Thymus (tissue), 11 donors: ENCODE measurements around the gene SNTN. TPM values are rescaled to one million over a fixed set of nuclear protein-coding genes. Genes with fewer than 3 reads are reported as not detected.

Experiments used
- DNase-seq, 9 donors: peaks; one replicate each; pipeline ENCODE4 v3.0.0-alpha.2; 2013; ENCODE audit warnings: low spot score in 9 of 9, low read depth in 6 of 9, missing footprints in 1 of 9
- H3K27ac ChIP-seq, 2 donors: one replicate each; pipeline ENCODE4 v1.5.1; 2013; ENCODE audit warnings: control low read depth in 1 of 2, low read depth in 1 of 2, low read length in 1 of 2, mild to moderate bottlenecking in 1 of 2, moderate library complexity in 1 of 2
- H3K27me3 ChIP-seq, 2 donors: one replicate each; pipeline ENCODE4 v1.5.1; 2013; ENCODE audit warnings: low read length in 1 of 2; ENCODE audit not compliant: control insufficient read depth in 2 of 2, insufficient read depth in 1 of 2
- H3K36me3 ChIP-seq, 2 donors: one replicate each; pipeline ENCODE4 v1.5.1; 2013; ENCODE audit warnings: low read length in 1 of 2, mild to moderate bottlenecking in 1 of 2, moderate library complexity in 1 of 2; ENCODE audit not compliant: control insufficient read depth in 2 of 2, insufficient read depth in 2 of 2
- H3K4me1 ChIP-seq, 2 donors: one replicate each; pipeline ENCODE4 v1.5.1; 2013; ENCODE audit warnings: low read length in 2 of 2; ENCODE audit not compliant: control insufficient read depth in 2 of 2, insufficient read depth in 2 of 2
- H3K4me3 ChIP-seq, 2 donors: one replicate each; pipeline ENCODE4 v1.5.1; 2013; ENCODE audit warnings: low read length in 2 of 2, control low read depth in 1 of 2, mild to moderate bottlenecking in 1 of 2
- H3K9me3 ChIP-seq, 2 donors: one replicate each; pipeline ENCODE4 v1.5.1; 2013; ENCODE audit warnings: low read length in 1 of 2, mild to moderate bottlenecking in 1 of 2; ENCODE audit not compliant: control insufficient read depth in 2 of 2, insufficient read depth in 1 of 2
- WGBS: extraction: QIAGEN DNeasy Blood & Tissue Kit; methylation state at CpG from one replicate; pipeline ENCODE4 v1.1.7; 2013; 5-methylcytosine and 5-hydroxymethylcytosine counted together
- polyA plus RNA-seq: library from polyadenylated mRNA; stranded (reverse); fragments of 200-250 nt; gene quantifications from one replicate; pipeline ENCODE4 v1.2.3, GENCODE V29; 2013
- total RNA-seq: library from RNA; stranded (reverse); fragments of 120-200 nt; gene quantifications from one replicate; pipeline ENCODE4 v1.2.4, GENCODE V29; 2013
- donor health status: healthy.

Gene SNTN
- total and polyA plus RNA-seq, 2 donors: 0.16 TPM; not detected in 1

GRCh38 chr3:63687278-63688225, 35.1 kb downstream of the SNTN start:
- H3K27ac ChIP-seq: no peak overlapping the region
- no peak for DNase-seq
- no peaks in the 10 kb centered on the region for H3K4me1 ChIP-seq
- H3K9me3 ChIP-seq: no peaks in the 10 kb centered on the region
- H3K27me3 ChIP-seq: no peaks in the 10 kb centered on the region
- 88% methylated on average over 9 of the region's 9 CpGs for WGBS
- no peak overlapping the region for H3K4me3 ChIP-seq
- H3K36me3 ChIP-seq: no peaks in the 10 kb centered on the region

GRCh38 chr3:63689285-63689684, 36.8 kb downstream of the SNTN start:
- no peak for DNase-seq
- Histone ChIP-seq H3K27me3 (no peaks in the 10 kb centered on the region), H3K4me3 (no peak overlapping the region), H3K4me1 (no peaks in the 10 kb centered on the region), H3K9me3 (peaks cover 0 to 5% of the 10 kb centered on the region in 2 donors), H3K36me3 (no peaks in the 10 kb centered on the region), H3K27ac (no peak overlapping the region)
- 70% methylated on average over 1 of the region's 1 CpG for WGBS

GRCh38 chr3:63693351-63693750, 40.9 kb downstream of the SNTN start:
- DNase-seq: no peak
- Histone ChIP-seq H3K4me1 (no peaks in the 10 kb centered on the region), H3K27ac (no peak overlapping the region), H3K27me3 (no peaks in the 10 kb centered on the region), H3K9me3 (peaks cover 0 to 5% of the 10 kb centered on the region in 2 donors), H3K36me3 (no peaks in the 10 kb centered on the region), H3K4me3 (no peak overlapping the region)

GRCh38 chr3:63705092-63705645, 52.7 kb downstream of the SNTN start:
- Histone ChIP-seq H3K4me1 (no peaks in the 10 kb centered on the region), H3K4me3 (no peak overlapping the region), H3K27ac (no peak overlapping the region), H3K27me3 (no peaks in the 10 kb centered on the region), H3K36me3 (no peaks in the 10 kb centered on the region), H3K9me3 (no peaks in the 10 kb centered on the region)
- DNase-seq: no peak
- 93% methylated on average over 4 of the region's 4 CpGs for WGBS

- no peak overlapping the region for H3K4me3 ChIP-seq
- H3K27ac ChIP-seq: no peak overlapping the region
- H3K36me3 ChIP-seq: no peaks in the 10 kb centered on the region
- no peaks in the 10 kb centered on the region for H3K27me3 ChIP-seq
- no peaks in the 10 kb centered on the region for H3K9me3 ChIP-seq
- no peaks in the 10 kb centered on the region for H3K4me1 ChIP-seq
- WGBS: 91% methylated on average over 4 of the region's 4 CpGs
- DNase-seq: no peak
These were observed 54.0 kb downstream of the SNTN start for GRCh38 chr3:63706321-63707085.

- no peak overlapping the region for H3K4me3 ChIP-seq
- H3K9me3 ChIP-seq: no peaks in the 10 kb centered on the region
- no peaks in the 10 kb centered on the region for H3K36me3 ChIP-seq
- no peak overlapping the region for H3K27ac ChIP-seq
- DNase-seq: no peak
- H3K27me3 ChIP-seq: no peaks in the 10 kb centered on the region
- H3K4me1 ChIP-seq: no peaks in the 10 kb centered on the region
- WGBS: 85% methylated on average over 1 of the region's 1 CpG
These were observed 55.3 kb downstream of the SNTN start for GRCh38 chr3:63707731-63708130.

- Histone ChIP-seq H3K27me3 (no peaks in the 10 kb centered on the region), H3K27ac (no peak overlapping the region), H3K36me3 (no peaks in the 10 kb centered on the region), H3K9me3 (no peaks in the 10 kb centered on the region), H3K4me1 (no peaks in the 10 kb centered on the region), H3K4me3 (no peak overlapping the region)
- no peak for DNase-seq
- 97% methylated on average over 3 of the region's 3 CpGs for WGBS
These were observed 57.1 kb downstream of the SNTN start for GRCh38 chr3:63709576-63709975.
